ENCODE data around the gene REELD1. TPM values are rescaled to one million over a fixed set of nuclear protein-coding genes. Genes with fewer than 3 reads are reported as not detected.

REELD1 gene
- not detected in 5 replicates for total RNA-seq (2022; extraction: Qiagen RNA extraction)

DNA sequence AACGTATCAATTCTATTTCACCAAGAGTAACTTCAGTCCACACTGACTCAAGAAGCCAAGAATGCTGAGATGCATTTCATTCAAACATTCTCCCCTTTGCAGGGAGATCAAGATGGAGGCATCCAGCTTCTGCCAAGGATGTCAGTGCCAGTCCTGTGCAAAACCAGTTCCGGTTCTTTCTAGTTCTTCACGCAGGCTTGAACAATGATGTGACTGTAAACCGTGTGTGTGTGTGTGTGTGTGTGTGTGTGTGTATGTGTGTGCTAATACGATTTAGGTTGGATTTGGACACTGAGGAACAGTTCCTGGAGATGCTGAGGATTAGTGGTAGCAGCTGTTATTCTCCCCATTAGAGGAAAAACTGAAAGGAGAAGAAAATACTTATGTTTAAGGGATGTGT is at the start of gene REELD1:
Gene REELD1, plus strand, starts transcription at position 301 of the 400 bp plus-strand sequence. CDS start 2,415 bp downstream, outside the sequence.

DNA sequence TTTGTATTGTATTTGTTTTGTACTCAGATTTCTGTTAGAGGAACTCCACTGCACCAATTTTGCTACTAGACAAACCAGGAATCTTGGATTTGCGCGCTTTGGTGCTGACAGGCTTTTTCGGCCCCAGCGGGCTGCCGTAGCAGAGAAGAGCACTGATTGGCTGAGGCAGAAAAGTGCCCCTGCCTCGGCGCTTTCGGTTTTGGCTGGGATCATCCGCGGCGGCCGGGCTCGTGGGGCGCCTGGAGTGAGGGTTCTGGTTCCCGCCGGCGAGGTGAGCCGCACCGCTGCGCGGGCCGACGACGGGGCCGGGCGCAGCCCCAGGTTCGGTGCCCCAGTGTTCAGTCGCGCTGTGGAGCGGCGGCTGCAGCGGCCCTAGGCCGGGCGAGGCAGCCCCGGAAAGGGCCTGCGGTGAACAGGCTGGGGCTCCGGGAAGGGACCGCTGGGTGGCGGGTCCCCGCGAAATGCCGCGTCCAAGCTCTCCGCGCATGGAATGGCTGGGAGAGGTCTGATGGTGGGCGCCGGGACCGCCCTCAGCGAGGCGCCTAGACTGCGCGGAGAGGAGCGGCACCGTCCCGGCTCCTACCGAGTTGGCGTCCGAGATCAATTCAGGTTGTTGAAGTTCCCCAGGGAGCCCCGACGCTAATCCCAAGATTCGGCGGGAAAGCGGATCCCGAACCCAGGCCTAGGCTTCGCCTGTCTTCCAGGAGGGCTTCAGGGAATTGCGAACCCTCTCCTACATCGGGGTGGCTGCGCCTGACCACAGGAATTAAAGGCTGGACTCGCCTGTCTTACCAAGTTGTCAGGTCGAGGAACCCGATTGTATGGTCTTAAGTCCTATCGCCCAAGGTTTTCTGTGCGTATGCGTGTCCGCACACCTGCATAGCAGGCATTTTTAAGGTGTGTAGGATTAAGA is 38.5 kb upstream of the REELD1 start, which contains the start of gene LSM6:
Gene LSM6, plus strand, starts transcription at position 178 of the 913 bp plus-strand sequence. CDS start 7,204 bp downstream, outside the sequence.

Other genes starting within 250 kb of the REELD1 start
- 32.1 to 53.5 TPM (median 35.8 TPM) in 5 replicates for gene LSM6, start 38.8 kb upstream of the REELD1 start, total RNA-seq (2022; extraction: Qiagen RNA extraction)